HG02798 (cell line): ENCODE data around the gene JAZF1.
"Not testable (repeated sequence)": the region's sequence is repeated elsewhere in the genome, so short reads cannot be mapped to it uniquely, and the experiment has no call there.

ENCODE experiments used
- ATAC-seq: cut with Tn5 transposase; IDR thresholded peaks from one replicate; pipeline ENCODE4 v1.9.1; 2021; ENCODE audit warnings: mild to moderate bottlenecking; ENCODE audit not compliant: unreplicated experiment, poor library complexity

The JAZF1 gene

GRCh38 chr7:27929127-27929526, 251.5 kb downstream of the JAZF1 start:
- ATAC-seq, result no peak

- no peak for ATAC-seq
Measured at GRCh38 chr7:27928001-27928400, 252.6 kb downstream of the JAZF1 start.

GRCh38 chr7:27925573-27926201, 254.9 kb downstream of the JAZF1 start:
- peak; percentile 62 for ATAC-seq

DNA sequence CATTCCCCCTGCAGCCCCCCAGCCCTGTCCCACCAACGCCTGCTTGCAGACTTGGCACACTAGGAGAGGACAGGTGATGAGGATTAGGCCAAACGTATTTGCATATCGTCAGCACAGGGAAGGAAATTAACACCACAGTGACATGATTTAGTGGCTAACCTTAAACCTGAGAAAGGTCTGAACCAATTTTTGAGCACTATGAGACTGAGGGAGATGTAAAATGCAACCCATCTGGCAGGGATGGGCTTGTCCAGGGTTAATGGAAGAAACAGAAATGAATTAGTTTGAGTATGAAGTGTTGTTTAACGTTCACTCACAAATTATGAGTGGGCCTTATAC, 257.0 kb downstream of the JAZF1 start:
- no peak for ATAC-seq

DNA sequence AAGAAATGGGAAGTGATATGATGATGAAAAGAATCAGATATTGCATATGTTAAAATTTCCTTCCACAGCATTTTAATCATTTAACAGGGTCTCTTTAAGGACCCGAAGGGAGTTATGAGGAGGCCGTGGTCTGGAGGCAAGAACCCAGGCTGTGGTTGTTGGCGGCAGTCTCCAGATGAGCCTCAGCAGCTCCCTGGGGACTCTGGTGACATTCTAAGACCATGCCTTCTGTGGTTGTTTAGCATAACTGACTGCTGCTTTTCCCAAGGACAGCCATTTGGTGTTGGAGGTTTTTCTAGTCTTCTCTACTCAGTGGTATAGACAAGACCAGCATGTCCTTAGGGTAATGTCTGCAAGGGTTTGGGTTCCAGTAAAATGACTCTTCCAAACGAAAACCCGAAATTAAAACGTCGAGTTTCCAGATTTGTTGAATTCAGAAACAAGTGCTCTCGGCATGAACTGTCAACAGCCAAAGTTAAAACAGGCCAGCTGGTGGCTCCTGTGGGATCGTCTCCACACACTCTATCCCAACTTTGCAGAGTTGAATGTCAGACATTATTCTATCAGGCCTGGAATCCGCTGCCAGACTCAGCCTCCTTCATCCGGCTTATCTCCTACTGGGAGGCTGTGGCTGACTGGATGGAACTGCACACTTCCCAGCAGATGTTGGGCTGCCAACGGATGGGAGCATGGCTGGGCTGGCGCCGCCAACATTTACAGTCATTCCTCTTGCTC, 257.5 kb downstream of the JAZF1 start:
- peak; percentile 72 for ATAC-seq

DNA sequence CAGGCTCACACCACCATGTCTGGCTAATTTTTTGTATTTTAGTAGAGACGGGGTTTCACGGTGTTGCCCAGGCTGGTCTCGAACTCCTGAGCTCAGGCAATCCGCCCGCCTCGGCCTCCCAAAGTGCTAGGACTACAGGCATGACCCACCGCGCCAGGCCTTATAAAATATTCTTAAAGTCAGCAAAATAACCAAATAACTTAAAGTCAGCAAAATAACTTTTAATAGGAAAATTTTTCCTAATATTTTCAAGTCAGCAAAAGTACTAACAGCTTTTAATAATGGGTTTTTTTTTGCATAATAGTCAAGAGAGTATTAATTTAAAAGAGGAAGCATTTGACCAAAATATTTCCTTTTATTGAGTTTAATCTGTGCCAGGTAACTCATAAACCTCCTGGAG, 258.2 kb downstream of the JAZF1 start:
- not testable (repeated sequence) for ATAC-seq

DNA sequence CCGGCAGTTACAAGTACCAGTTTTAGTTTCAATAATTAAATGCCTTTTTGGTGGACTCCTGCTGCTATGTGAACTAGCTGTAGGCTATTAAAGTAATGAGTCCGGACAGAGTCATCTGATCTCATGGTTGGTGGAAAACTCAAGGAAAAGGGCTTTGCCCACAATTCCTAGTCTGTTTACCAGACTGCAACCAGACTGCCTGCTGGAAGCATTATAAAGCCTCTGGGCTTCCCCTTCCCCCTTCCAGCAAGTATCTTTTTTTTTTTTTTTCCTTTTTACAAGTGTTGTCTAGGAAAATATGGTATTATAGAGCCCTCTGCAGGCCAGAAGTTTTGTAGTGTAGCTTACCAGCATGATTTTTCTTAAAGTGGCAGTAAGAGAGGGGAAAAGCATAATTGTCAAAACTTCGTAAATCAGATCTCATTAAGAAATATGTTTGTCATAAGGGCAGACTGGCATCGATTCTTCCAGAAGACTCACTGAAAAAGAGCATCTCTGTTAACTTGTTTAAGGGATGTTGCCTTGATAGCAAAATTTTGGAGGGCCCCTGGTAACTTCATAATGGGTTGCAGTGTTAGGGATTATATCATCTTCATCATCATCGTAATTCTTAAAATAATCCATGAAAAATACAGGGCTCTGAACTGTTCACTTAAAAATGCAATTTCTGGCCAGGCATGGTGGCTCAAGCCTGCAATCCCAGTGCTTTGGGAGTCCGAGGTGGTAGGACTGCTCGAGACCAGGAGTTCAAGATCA, 259.3 kb downstream of the JAZF1 start:
- peak; percentile 51 for ATAC-seq

DNA sequence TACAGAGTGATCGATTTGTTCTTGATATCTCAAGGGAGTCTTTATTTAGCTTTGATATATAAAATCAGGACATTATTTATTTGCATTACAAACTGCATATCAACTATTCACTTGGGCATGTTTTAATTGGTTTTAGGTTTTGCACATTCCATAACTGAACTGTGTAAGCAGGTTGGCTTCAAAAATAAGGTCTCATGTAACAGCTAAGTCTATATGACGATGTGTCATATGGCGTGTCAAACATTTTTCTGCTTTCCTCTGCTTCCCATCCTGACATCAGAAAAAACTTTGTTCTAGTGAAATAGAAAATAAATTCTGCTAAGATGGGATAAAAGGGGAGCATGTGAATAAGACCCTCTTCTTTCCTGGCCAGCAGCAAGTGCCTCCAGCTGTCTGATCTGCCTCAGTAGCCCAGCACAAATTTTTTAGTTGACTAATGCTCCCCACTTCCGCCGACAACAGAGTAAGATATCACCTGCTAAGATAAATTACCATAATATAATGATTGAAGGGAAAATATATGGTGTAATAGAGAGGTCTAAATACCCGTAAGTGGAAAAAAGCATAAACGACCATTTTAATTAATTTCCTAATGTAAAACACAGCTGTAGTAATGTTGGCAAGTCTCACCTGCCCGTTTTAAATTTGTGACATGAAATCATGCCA, 260.2 kb downstream of the JAZF1 start:
- ATAC-seq, result no peak

DNA sequence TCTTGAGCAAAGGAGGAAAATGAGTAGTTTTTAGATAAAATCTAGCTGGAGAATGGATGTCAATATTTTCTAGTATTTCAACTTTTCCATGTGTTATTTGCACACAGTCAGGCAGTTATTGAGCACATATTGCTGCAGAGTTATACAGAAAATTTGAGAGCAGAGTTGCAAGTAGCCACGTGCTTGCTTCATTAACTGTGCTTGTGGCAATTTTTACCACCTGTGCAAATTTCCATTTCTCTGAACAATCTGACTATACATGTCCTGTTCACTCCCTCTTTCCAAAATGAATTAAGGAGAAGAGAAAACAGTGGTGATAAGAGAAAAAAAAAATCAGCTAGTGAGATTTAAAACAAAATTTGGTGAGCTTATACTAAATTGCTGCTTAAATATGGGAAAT, 262.1 kb downstream of the JAZF1 start:
- ATAC-seq, result no peak

DNA sequence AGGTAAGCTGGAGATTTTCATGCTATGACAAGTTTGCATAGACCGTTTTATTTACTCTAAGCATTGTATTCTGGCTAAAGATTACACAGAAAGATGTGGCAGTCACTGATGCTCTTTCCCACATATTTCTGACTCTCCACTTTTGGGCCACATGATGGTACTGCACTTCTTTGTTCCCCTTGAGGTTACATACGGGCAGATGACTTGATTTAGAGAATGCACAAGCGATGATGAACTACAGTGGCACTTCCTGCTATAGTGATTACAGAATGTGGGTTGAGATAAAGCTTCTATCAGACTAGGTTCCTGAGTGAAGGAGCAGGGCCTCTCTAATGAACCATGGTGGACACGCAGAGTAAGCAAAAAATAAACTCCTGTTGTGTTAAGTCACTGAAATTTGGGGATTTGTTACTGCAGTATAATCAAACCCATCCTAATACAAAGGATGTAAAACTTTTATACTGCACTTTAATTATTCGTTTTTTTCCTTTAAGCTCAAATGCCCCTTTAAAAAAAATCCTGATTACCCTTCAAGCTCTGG, 262.8 kb downstream of the JAZF1 start:
- no peak for ATAC-seq

DNA sequence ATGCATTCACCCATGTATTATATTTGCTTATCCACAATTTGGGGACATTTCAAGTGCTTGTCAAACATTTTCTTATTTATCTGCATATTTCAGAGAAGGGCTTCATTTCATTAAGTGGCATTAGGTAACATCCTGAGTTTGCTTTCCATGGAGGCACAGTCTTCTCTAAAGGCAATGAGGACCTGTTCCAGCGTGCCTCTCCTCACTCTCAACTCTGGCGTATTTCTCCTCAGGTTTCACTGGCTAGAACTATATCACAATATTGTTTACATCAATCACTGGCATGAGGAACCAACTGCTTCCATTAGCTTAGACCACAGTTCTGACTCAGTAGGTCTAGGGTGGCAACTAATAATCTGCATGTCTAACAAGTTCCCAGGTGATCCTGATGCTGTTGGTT, 263.5 kb downstream of the JAZF1 start:
- no peak for ATAC-seq

DNA sequence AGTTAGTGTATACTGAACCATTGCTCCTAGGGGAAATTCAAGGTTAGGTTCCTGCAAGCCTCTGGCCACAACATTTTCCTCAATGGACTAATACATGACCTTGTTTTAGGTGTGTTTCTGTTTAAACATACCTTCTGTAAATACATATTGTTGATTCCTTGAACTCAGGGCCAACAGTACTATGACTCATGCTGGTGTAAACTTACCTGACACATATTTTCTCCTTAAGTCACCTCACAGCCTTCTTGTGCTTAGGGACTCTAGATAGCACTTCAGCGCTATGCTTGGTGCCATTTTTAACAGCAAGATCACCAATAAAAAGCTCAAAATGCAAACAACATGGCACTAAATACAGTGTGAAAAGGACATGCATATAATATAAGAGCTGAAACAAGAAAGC, 264.2 kb downstream of the JAZF1 start:
- ATAC-seq, result no peak

DNA sequence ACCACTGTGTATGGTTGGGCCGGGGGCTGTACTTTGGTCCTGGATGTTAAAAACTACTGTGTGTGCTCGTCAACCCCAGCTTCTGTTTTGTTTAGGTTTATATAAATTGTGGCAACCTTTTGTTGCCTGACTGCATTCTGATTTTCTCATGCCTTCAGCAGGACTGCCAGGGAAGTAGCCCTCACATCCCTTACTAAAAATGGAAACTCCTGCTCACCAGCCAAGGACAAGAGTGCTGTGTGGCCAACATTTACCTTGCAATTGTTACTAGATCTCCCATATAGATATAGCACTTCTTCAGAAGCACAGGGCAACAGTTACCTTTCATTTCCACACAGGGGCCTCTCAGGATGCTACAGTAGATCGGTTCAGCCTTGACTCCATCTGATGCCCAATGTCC, 266.2 kb downstream of the JAZF1 start:
- no peak for ATAC-seq

DNA sequence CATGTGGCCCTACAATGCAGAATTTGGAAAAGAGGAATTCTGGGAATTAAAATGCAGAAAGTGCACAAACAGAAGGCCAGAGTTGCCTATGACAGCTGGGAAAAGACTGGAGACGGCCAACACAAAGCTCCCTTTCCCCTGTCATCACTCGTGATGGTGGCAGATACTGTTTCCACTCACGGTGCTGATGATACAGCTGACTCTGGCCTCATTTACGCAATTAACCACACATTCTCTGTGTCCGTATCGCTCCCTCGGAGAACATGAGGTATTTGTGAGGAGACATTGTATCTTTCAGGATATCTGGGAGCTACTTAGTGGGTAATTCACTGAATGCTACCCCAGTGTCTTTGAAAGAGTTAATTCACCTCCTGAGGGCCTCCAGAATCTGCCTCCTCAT, 267.8 kb downstream of the JAZF1 start:
- ATAC-seq, result no peak

GRCh38 chr7:27911920-27912319, 268.7 kb downstream of the JAZF1 start:
- no peak for ATAC-seq

GRCh38 chr7:27910326-27910725, 270.3 kb downstream of the JAZF1 start:
- ATAC-seq, result no peak

GRCh38 chr7:27908534-27909165, 271.9 kb downstream of the JAZF1 start:
- no peak for ATAC-seq

DNA sequence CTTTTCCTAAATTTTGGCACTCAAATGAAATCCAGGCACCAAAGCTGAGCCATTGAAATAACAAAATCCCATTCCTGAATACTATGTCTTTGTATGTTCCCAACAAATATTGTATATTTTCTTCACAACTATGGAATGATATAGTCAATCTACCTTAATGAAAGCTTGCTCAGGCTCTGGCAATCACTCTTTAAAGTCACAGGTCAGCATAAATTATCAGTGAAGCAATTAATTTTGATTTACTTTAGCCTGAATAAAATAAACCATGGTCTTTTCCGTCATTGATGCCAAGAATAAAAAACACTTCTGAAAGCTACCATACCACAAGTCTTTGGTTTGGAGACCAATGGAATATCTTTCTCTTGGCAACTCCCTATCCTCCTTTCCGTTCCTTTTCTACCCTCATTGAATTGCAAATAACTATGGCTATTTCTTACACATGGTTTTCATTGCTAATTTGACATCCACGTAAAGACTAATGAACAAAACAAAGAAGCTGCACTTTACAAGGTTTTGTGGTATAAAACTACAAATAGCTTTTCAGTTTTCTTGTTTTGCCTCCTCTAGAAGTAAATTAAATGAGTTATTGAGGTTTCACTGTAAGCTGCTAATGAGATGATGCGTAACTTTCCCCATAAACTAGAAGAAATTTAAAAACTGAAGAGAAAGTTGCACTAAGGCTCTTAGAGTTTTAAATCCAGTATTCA, 274.1 kb downstream of the JAZF1 start:
- ATAC-seq, result no peak

- ATAC-seq, result no peak
Measured at GRCh38 chr7:27905951-27906350, 274.6 kb downstream of the JAZF1 start.
